Measurements from ENCODE around the gene POC1A.

The POC1A gene

GRCh38 chr3:52046902-52047239, 107.4 kb downstream of the POC1A start:
- Histone ChIP-seq H3K4me2 (ENCODE audit: low read length) (no peak overlapping the region), H3K4me3 (ENCODE audit: low read length) (no peak overlapping the region), H3K27ac (ENCODE audit: low read depth, low read length) (no peak overlapping the region), H3K4me1 (ENCODE audit: control insufficient read depth, low read length) (no peaks in the 10 kb centered on the region), H3K79me2 (ENCODE audit: control insufficient read depth, low read length) (peaks cover 8% of the 10 kb centered on the region), H3K36me3 (ENCODE audit: control insufficient read depth, low read length) (peaks cover 25% of the 10 kb centered on the region), H3K27me3 (ENCODE audit: control insufficient read depth, low read length) (no peaks in the 10 kb centered on the region), H3K9me2 (replicated peaks; ENCODE audit: control insufficient read depth, low read length) (no peaks in the 10 kb centered on the region), H4K20me1 (ENCODE audit: control insufficient read depth, insufficient read depth, low read depth, low read length) (no peaks in the 10 kb centered on the region), H3K9me3 (ENCODE audit: control insufficient read depth, insufficient read depth, low read length) (no peaks in the 10 kb centered on the region), H3F3A (ENCODE audit: control insufficient read depth, insufficient read depth) (0 out of 2 replicates have a peak, but pooled peaks cover 3% of the 10 kb centered on the region)
- TF ChIP-seq, protein P1, sequence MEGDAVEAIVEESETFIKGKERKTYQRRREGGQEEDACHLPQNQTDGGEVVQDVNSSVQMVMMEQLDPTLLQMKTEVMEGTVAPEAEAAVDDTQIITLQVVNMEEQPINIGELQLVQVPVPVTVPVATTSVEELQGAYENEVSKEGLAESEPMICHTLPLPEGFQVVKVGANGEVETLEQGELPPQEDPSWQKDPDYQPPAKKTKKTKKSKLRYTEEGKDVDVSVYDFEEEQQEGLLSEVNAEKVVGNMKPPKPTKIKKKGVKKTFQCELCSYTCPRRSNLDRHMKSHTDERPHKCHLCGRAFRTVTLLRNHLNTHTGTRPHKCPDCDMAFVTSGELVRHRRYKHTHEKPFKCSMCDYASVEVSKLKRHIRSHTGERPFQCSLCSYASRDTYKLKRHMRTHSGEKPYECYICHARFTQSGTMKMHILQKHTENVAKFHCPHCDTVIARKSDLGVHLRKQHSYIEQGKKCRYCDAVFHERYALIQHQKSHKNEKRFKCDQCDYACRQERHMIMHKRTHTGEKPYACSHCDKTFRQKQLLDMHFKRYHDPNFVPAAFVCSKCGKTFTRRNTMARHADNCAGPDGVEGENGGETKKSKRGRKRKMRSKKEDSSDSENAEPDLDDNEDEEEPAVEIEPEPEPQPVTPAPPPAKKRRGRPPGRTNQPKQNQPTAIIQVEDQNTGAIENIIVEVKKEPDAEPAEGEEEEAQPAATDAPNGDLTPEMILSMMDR (IDR thresholded peaks at IDR 0.05; ENCODE audit: low read depth, low read length, poor library complexity, severe bottlenecking), result no peak
- TF ChIP-seq EZH2phosphoT487 (IDR thresholded peaks at IDR 0.05; ENCODE audit: borderline replicate concordance, low read length), result no peak

- Histone ChIP-seq H3K9me2 (replicated peaks; ENCODE audit: control insufficient read depth, low read length) (no peaks in the 10 kb centered on the region), H3K4me3 (ENCODE audit: low read length) (no peak overlapping the region), H3K27me3 (ENCODE audit: control insufficient read depth, low read length) (peaks cover 4% of the 10 kb centered on the region; the same call in 1 of the 2 replicates), H3K36me3 (ENCODE audit: control insufficient read depth, low read length) (peaks cover 20% of the 10 kb centered on the region), H4K20me1 (ENCODE audit: control insufficient read depth, insufficient read depth, low read depth, low read length) (no peaks in the 10 kb centered on the region), H3K9me3 (ENCODE audit: control insufficient read depth, insufficient read depth, low read length) (no peaks in the 10 kb centered on the region), H3K27ac (ENCODE audit: low read depth, low read length) (no peak overlapping the region), H3F3A (ENCODE audit: control insufficient read depth, insufficient read depth) (0 out of 2 replicates have a peak, but pooled peaks cover 3% of the 10 kb centered on the region), H3K79me2 (ENCODE audit: control insufficient read depth, low read length) (peaks cover 3% of the 10 kb centered on the region), H3K4me2 (ENCODE audit: low read length) (no peak overlapping the region), H3K4me1 (ENCODE audit: control insufficient read depth, low read length) (no peaks in the 10 kb centered on the region)
- TF ChIP-seq, protein P1 (IDR thresholded peaks at IDR 0.05; ENCODE audit: low read depth, low read length, poor library complexity, severe bottlenecking), result no peak
- no peak for TF ChIP-seq EZH2phosphoT487 (IDR thresholded peaks at IDR 0.05; ENCODE audit: borderline replicate concordance, low read length)
Observed at GRCh38 chr3:52046186-52046901, 107.9 kb downstream of the POC1A start.

GRCh38 chr3:52044869-52045619, 109.2 kb downstream of the POC1A start:
- Histone ChIP-seq H3K4me2 (ENCODE audit: low read length) (no peak overlapping the region), H3K36me3 (ENCODE audit: control insufficient read depth, low read length) (peaks cover 8% of the 10 kb centered on the region), H3K79me2 (ENCODE audit: control insufficient read depth, low read length) (no peaks in the 10 kb centered on the region), H3F3A (ENCODE audit: control insufficient read depth, insufficient read depth) (0 out of 2 replicates have a peak, but pooled peaks cover 3% of the 10 kb centered on the region), H3K4me3 (ENCODE audit: low read length) (no peak overlapping the region), H3K27me3 (ENCODE audit: control insufficient read depth, low read length) (peaks cover 7% of the 10 kb centered on the region; the same call in 1 of the 2 replicates), H3K27ac (ENCODE audit: low read depth, low read length) (no peak overlapping the region), H4K20me1 (ENCODE audit: control insufficient read depth, insufficient read depth, low read depth, low read length) (no peaks in the 10 kb centered on the region), H3K9me3 (ENCODE audit: control insufficient read depth, insufficient read depth, low read length) (no peaks in the 10 kb centered on the region), H3K9me2 (replicated peaks; ENCODE audit: control insufficient read depth, low read length) (no peaks in the 10 kb centered on the region), H3K4me1 (ENCODE audit: control insufficient read depth, low read length) (no peaks in the 10 kb centered on the region)
- TF ChIP-seq, protein P1 (IDR thresholded peaks at IDR 0.05; ENCODE audit: low read depth, low read length, poor library complexity, severe bottlenecking), result peak; percentile 46
- TF ChIP-seq EZH2phosphoT487 (IDR thresholded peaks at IDR 0.05; ENCODE audit: borderline replicate concordance, low read length), result no peak
